Panc1 (cell line): ENCODE results near the gene USH1C.

ENCODE experiments used
- CTCF ChIP-seq: fragments of 450-650 bp; IDR thresholded peaks from 2 replicates; pipeline ENCODE4 v1.5.1; 2017; ENCODE audit warnings: mild to moderate bottlenecking
- POLR2AphosphoS5 ChIP-seq: IDR thresholded peaks from 2 replicates; pipeline ENCODE4 v1.6.1; 2012; ENCODE audit warnings: mild to moderate bottlenecking, low read depth, low read length, moderate library complexity
- REST ChIP-seq, 2 experiments: IDR thresholded peaks; 2 replicates each; pipeline ENCODE4 v1.6.1; 2011 to 2012; ENCODE audit warnings: low read depth in 2 of 2, control low read depth in 1 of 2, low read length in 1 of 2, mild to moderate bottlenecking in 1 of 2, moderate library complexity in 1 of 2; ENCODE audit not compliant: insufficient read depth in 1 of 2
- SIN3A ChIP-seq: IDR thresholded peaks from 2 replicates; pipeline ENCODE4 v1.6.1; 2012; ENCODE audit warnings: low read depth, mild to moderate bottlenecking, low read length, moderate library complexity, borderline replicate concordance; ENCODE audit not compliant: insufficient read depth
- TCF7L2 ChIP-seq: IDR thresholded peaks from 2 replicates; pipeline ENCODE4 v1.6.1; 2011; ENCODE audit warnings: mild to moderate bottlenecking, low read depth, low read length, inconsistent platforms

DNA sequence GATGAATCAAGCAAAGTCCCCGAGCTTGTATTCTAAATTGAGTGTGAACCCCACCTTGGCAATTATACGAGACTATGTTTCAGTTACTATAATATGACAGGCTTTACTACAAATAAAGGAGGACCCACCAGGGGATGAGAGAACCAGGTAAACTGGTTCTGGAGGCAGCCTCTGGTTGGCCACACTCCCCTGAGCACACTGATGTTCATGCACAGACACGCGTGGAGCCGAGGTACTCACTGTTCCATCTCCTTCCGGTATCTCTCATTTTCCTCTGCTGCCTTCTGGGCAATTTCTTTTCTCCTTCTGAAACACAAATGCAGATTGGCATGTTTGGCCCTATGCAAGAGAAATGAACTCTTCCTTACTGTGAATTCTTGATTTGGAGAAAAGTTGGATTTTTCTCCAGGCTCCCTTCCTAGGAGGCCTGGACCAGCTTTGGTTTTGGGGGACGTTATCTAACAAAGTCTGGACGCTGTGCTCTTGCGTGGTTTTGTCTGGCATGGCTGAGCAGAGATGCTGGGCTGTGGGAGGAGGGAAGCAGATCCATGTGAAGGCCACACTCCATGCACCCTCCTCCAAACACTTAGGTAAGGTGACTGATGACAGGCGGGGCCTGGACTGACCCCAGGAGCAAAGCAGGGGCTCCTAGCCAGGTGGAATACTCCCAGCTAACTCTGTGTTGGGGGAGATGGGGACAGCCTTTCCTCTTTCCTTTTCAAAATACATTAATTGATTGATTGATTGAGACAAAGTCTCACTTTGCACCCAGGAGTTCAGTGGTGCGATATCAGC is 22.9 kb downstream of the USH1C start:
- TF ChIP-seq POLR2AphosphoS5 (no peak), CTCF (no peak), REST (IDR thresholded peaks at IDR 0.05; ENCODE audit: insufficient read depth in 1 of 2, low read depth in 2 of 2, low read length in 1 of 2) (no peak), TCF7L2 (no peak), SIN3A (no peak)
